ENCODE data around the gene ENTR1.

The ENTR1 gene

DNA sequence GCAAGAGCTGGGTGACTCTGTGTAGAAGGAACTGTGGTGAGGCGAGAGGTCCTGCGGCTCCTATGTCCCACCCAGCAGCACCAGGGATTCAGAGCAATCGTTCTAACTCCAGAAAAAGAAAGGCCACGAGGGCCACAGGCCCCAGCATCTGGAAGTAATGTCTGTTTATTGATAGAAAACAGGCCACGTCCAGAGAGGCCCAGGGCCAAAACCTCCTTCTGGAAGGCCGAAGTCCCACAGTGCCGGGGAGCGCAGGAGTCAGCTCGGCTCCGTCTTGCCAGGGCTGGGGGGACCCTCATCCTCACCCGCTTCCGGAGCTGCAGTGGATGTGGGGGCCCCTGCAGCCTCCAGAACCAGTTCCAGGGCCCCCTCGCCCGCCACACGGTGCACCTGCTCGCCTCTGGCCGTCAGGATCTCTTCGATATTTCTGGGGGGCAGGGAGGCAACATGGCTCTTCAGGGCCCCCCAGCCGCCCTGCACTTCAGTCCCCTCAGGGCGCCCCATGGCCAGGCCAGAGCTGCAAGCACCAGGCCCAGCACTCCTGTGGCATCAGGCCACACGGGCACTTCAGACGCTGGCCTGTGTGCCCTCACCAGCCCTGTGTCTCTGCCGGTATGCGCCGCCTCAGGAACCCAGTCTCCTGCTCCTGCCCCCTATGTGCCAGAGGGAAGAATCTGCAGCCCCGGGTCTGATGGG is 48.5 kb downstream of the ENTR1 start:
- H3K27ac ChIP-seq = peak overlapping the region; percentile 93

DNA sequence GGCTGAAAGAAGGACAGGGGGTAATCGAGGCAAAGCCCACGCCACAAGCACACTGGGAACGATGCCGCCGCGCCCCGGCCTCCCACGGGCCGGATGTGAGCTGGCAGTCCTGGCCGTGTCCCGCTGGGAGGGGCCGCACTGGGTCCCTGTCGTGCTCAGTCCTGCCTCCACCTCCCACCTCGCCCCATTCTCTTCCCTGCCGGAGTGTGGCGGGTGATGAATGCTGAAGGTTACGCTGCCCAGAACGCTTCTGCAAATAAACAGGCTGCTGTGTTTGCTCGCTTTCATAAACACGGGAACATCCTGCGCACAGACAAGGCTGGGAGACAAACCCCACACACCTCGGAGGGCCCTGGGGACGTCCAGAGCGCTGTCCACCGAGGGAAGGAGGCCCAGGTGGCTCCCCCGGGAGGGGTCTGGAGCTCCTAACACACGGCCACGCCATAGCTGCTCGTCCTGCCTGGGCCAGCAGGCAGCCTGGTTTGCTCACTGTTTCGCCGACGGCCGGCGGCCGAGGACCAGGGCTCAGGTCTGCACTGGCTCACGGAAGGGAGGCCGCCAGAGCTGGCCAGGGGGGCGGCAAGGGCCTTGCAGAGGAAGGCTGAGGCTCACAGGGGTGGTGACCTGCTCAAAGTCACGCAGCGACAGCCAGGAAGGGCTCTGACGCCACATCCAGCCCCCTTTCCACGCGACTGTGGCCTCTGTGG is 49.2 kb downstream of the ENTR1 start:
- H3K27ac ChIP-seq = no peak overlapping the region
- TF ChIP-seq, protein P1, sequence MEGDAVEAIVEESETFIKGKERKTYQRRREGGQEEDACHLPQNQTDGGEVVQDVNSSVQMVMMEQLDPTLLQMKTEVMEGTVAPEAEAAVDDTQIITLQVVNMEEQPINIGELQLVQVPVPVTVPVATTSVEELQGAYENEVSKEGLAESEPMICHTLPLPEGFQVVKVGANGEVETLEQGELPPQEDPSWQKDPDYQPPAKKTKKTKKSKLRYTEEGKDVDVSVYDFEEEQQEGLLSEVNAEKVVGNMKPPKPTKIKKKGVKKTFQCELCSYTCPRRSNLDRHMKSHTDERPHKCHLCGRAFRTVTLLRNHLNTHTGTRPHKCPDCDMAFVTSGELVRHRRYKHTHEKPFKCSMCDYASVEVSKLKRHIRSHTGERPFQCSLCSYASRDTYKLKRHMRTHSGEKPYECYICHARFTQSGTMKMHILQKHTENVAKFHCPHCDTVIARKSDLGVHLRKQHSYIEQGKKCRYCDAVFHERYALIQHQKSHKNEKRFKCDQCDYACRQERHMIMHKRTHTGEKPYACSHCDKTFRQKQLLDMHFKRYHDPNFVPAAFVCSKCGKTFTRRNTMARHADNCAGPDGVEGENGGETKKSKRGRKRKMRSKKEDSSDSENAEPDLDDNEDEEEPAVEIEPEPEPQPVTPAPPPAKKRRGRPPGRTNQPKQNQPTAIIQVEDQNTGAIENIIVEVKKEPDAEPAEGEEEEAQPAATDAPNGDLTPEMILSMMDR (conservative IDR thresholded peaks at IDR 0.05) = no peak

More for the DNA sequence above, 48.5 kb downstream of the ENTR1 start:
- TF ChIP-seq, protein P1 (conservative IDR thresholded peaks at IDR 0.05) = no peak

DNA sequence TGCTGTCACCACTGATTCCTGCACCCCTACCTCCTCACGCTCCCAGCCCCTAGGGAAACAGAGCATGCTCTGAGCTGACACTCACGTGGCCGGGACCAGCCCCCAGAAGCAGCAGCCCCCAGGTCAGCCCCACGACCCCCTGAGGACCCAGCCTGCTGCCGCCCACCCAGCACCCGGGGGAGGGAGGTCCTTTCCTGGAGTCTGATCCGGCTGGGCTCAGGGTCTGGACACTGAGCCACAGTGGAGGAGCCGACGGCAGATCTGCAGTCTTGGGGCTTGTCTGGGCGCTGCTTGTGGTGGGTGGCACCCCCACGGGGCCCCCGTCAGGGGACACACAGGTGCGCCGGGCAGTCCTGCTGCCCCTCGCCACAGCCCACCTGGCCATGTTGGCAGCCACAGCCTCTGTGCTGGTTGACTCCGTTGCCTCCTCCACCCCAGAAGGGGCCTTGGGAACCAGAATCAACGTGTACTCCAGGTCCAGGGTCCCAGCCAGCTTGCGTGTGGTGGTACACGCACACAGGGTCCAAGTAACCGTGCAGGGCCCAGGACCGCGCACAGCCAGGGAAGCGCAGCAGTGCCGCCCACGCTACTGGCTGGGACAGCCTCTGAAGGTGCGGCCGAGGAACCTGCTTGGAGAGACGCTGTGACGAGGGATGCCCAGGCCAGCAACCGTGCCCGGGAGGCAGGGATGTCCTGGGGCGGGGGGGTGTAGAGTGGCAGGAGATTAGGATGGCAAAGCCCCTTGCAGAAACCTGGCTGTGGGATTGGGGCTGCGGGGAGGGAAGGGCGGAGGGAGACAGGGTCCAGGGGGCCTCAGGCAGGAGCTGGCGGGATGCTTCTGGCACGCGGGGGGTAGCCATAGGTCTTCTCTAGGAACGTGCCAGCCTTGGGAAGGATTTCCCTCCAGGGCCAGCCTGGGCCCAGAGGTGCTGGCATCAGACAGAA is 50.4 kb downstream of the ENTR1 start:
- TF ChIP-seq, protein P1 (conservative IDR thresholded peaks at IDR 0.05) = no peak
- H3K27ac ChIP-seq = no peak overlapping the region

DNA sequence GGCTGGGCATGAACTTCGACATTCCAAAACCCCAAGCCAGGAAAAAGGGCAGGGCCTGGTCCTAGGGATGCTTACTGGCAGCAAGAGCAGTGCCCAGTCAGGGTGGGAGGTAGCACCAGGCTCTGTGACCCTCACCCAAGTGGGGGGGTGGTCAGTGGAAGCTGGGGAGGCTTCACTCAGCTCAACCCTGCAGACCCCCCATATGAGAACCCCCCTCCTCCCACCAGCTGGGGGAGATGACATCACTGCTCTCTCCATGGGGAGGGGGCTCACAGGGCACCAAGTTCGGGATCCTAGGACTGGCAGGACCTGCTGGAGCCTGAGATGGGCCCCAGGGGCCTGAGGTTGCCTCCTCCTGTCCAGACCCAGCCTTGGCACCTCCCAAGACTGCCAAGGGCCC is 51.5 kb downstream of the ENTR1 start:
- H3K27ac ChIP-seq = no peak overlapping the region
- TF ChIP-seq, protein P1 (conservative IDR thresholded peaks at IDR 0.05) = no peak

DNA sequence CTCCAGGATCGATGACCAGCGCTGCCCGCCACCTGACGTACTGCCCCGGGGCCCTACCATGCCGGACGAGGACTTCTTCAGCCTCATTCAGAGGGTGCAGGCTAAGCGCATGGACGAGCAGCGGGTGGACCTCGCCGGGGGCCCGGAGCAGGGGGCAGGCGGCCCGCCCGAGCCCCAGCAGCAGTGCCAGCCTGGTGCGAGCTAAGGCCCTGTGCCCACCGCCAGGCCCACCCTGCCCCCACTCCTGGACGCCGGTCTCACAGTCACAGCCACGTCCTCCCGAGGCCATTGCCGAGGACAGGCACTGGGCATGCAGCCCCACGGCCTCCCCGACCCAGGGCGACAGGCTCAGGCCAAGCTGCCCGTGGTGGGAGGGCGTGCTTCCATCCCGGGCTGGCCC is 52.4 kb downstream of the ENTR1 start:
- no peak overlapping the region for H3K27ac ChIP-seq
- TF ChIP-seq, protein P1 (conservative IDR thresholded peaks at IDR 0.05) = no peak

DNA sequence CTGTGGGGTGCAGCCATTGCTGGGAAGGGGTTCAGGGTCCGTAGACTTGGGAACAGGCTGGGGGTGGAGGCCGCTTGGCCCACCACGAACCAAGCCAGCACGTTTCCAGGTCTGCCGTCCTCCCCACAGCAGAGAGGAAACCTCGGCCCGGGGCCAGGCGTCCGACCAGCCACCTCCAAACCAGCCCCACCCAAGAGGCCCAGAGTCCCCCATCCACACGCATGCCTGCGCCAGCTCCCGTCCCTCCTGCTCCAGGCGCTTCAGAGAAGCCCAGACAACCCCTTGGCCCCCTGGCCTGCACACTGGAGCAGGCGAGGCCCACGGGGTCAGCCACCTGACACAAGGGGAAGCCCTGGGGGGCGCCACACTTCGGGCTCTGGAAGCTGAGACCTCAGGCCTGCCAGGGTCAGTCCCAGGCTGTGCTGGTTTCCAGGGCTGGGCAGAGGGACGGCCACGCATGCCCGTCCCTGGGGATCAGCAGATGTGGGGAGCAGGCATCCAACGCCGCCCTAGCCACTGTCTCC is 53.1 kb downstream of the ENTR1 start:
- TF ChIP-seq, protein P1 (conservative IDR thresholded peaks at IDR 0.05) = no peak
- no peak overlapping the region for H3K27ac ChIP-seq
